ENCODE data around the gene RGS6.
"Not testable (repeated sequence)": the region's sequence is repeated elsewhere in the genome, so short reads cannot be mapped to it uniquely, and the experiment has no call there.

Gene RGS6

GRCh38 chr14:72466325-72466724 is 534.1 kb downstream of the RGS6 start:
- DNase-seq: no peak

- DNase-seq: no peak
Observed at GRCh38 chr14:72471346-72471745, 539.1 kb downstream of the RGS6 start.

GRCh38 chr14:72472845-72473244 is 540.6 kb downstream of the RGS6 start:
- DNase-seq: no peak

GRCh38 chr14:72476657-72477499 is 544.6 kb downstream of the RGS6 start:
- no peak for DNase-seq

GRCh38 chr14:72477578-72477977 is 545.3 kb downstream of the RGS6 start:
- not testable (repeated sequence) for DNase-seq

- no peak for DNase-seq
Observed at GRCh38 chr14:72478471-72478893, 546.3 kb downstream of the RGS6 start.

- no peak for DNase-seq
Observed at GRCh38 chr14:72479461-72479931, 547.3 kb downstream of the RGS6 start.

GRCh38 chr14:72480464-72481243 is 548.4 kb downstream of the RGS6 start:
- no peak for DNase-seq

- DNase-seq: no peak
Observed at GRCh38 chr14:72483311-72483710, 551.1 kb downstream of the RGS6 start.

GRCh38 chr14:72485695-72486094 is 553.5 kb downstream of the RGS6 start:
- DNase-seq: no peak

- no peak for DNase-seq
Observed at GRCh38 chr14:72488514-72488913, 556.3 kb downstream of the RGS6 start.

GRCh38 chr14:72492196-72492595 is 560.0 kb downstream of the RGS6 start:
- DNase-seq: no peak

- no peak for DNase-seq
Observed at GRCh38 chr14:72495668-72496067, 563.4 kb downstream of the RGS6 start.

- no peak for DNase-seq
Observed at GRCh38 chr14:72498646-72499045, 566.4 kb downstream of the RGS6 start.

- no peak for DNase-seq
Observed at GRCh38 chr14:72499746-72500145, 567.5 kb downstream of the RGS6 start.

GRCh38 chr14:72500234-72500838 is 568.1 kb downstream of the RGS6 start:
- DNase-seq: no peak

- no peak for DNase-seq
Observed at GRCh38 chr14:72501439-72501838, 569.2 kb downstream of the RGS6 start.

- DNase-seq: no peak
Observed at GRCh38 chr14:72503271-72503670, 571.0 kb downstream of the RGS6 start.

- no peak for DNase-seq
Observed at GRCh38 chr14:72503696-72504368, 571.6 kb downstream of the RGS6 start.

- DNase-seq: no peak
Observed at GRCh38 chr14:72510566-72510965, 578.3 kb downstream of the RGS6 start.

- DNase-seq: no peak
Observed at GRCh38 chr14:72512281-72512680, 580.1 kb downstream of the RGS6 start.

GRCh38 chr14:72512925-72513324 is 580.7 kb downstream of the RGS6 start:
- no peak for DNase-seq

- DNase-seq: no peak
Observed at GRCh38 chr14:72513346-72513745, 581.1 kb downstream of the RGS6 start.

Data from cortex of kidney (tissue), 1 donor.